Fibroblast of skin of back (primary cell): ENCODE results near the gene SCAMP5.

ENCODE experiments used
- DNase-seq: peaks from one replicate; pipeline ENCODE4 v3.0.0-alpha.2; 2013

Gene SCAMP5

DNA sequence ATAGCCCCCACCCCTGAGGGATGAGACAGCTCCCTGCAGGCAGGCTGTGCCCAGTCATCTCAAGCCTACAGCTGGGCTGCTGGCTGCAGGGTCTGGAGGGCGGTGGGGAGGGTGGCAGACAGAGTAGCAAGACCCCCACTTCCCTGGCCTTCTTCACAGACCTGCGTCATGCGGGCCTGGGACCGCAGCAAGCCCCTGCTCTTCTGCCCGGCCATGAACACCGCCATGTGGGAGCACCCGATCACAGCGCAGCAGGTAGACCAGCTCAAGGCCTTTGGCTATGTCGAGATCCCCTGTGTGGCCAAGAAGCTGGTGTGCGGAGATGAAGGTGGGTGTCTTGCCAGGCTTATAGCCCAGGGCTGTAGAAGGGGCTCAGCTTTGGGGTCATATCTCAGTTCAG is 53.0 kb downstream of the SCAMP5 start:
- DNase-seq = no peak

DNA sequence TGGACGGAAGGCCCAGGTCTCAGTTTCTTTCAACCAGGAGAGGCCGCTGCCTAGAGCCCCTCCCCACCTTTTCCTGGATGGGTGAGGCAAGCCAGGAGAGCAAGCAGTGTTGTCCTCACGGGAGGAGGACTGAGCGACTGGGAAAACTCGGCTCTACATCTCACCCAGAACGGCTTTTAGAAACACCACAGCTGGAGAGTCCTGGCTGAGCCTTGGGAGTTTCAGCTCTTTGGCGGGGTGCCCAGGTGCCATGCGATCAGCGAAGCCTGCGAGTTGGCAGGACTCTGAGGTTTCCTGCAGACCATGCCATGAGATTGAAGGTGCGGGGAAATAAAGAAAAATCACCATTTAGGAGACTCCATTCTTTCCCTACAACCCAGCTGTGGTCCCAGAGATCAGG is 54.0 kb downstream of the SCAMP5 start:
- no peak for DNase-seq

DNA sequence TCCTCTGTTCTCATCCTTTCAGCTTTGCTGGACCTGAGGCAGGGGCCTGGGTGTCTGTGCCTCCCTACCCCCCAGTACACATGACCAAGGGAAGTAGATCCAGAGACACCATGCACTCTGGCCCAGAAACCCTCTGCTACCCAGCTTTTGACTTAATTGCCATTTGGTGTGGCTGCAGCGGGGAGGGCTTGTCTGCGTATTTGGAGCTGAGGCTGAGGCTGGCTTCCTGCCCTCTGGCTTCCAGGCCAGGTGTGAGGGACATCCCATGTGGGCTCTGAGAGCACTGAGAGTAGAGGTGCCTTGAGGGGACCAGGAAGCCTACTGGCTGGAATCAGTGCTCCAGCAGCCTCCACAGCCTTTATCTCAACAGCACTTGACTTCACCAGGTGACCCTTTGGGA is 54.9 kb downstream of the SCAMP5 start:
- no peak for DNase-seq

DNA sequence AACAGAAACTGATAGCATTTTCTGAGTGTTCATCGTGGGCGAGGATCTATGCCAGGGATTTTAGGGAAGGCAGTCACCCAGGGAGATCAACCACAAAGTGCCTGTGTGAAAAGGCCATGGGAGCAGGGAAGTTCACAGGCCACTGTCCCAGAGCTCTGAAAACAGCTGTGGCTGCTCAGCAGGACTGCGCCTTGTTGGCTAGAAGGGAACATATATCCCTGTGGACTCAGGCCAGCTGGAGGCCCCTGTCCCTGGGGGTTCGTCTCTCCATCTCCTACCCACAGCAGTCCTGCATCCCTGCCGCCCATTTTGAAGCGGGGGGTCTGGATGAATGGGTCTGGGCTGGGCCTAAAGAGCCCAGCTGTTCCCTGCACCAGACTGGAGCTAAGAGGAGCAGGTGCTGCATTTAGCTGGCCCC is 55.8 kb downstream of the SCAMP5 start:
- no peak for DNase-seq

DNA sequence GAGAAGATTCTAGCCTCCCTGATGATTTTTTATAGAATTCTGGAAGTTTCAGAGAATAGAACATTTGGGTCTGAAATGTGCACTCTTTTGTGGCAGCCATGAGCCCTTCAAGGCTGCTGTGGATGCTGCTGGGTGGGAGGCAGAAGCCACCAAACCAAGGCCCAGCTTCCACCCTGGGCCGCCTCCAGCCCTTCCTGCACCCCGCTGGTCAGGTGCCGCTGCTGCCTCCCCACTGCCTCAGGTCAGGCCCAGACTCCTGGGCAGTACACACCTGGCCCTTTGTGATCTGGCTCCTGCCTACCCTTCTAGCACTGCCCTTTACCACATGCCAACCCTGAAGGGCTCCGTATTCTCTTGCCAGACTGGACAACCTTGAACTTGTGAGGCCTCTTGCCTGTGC is 56.3 kb downstream of the SCAMP5 start:
- no peak for DNase-seq

DNA sequence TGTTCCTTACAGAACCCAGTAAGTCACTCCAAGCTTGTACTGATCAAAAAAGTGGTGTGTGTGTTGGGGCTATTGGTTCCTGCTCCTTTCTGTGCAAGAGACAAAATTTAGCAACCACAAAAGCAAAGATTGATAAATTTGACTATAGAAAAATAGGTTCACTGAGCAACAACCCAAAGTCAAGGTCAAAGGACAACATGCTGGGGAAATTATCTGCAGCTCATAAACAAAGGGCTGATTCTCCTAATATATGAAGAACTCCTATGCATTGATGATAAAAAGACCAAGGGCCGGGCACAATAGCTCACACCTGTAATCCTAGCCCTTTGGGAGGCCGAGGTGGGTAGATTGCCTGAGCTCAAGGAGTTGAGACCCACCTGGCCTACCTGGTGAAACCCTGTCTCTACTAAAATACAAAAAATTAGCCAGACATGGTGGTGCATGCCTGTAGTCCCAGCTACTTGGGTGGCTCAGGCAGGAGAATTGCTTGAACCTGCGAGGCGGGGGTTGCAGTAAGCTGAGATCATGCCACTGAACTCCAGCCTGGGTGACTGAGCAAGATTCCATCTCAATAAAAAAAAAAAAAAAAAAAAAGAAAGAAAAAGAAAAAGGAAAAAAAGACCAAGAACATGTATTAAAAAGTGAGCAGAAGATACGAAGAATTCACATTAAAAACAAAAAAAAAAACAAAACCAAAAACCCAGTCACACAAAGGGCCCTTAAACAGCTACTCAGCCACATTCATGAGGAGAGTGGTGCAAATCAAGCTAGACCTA is 57.8 kb downstream of the SCAMP5 start:
- DNase-seq = no peak

DNA sequence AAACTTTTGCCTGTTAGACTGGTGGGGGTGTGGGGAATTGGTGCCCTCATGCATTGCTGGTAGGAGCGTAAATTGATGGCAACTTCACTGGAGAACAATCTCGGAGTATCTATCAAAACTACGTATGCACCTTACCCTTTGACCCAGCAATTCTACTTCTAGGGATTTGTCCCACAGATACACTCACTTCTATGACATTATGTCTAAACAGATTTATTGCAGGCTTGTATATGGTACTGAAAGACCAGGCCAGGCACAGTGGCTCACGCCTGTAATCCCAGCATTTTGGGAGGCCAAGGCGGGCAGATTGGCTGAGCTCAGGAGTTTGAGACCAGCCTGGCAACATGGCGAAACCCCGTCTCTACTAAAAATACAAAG is 58.4 kb downstream of the SCAMP5 start:
- DNase-seq = no peak

DNA sequence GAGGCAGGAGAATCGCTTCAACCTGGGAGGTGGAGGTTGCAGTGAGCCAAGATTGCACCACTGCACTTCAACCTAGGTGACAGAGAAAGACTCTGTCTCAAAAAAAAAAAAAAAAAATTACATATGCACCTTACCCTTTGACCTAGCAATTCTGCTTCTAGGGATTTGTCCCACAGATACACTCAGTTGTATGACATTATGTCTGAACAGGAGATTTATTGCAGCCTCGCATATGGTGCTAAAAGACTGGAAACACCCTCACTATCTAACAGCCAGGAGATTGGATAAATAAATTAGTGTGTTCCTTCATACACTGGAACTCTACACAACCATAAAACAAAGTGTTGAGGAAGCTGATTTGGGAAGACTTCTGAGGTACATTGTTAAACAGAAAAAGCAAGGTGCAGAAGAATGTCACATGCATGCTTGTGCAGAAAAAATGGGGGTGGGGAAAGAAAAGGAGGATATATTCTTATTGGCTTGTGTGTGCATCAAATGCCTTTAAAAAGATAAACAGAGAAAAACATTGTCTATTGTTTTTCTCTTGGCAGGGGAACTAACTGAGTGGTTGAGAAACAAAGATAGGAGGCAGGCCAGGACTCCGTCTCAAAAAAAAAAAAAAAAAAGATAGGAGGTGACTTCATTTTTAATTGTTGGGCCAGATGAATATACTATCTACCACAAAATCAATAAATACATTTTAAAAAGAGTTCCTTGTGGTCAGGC is 59.0 kb downstream of the SCAMP5 start:
- DNase-seq = no peak

DNA sequence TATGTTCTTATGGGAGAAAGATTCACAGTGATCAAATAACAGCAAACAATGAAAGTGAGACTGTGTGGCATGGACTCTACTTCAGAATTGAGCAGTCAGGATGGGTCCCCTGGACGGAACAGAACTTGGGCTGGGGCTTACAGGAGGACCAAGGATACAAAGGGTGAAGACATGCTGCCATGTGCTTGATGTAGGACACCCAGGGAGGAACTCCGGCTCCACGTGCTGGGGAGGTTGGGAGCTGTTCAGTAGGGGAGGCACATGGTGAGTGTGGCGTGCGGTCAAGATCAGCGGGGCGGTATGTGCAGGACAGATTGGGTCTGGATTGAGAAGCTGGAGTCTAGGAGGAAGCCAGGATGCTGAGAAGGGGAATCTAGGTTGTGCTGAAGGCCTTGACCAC is 60.7 kb downstream of the SCAMP5 start:
- no peak for DNase-seq

DNA sequence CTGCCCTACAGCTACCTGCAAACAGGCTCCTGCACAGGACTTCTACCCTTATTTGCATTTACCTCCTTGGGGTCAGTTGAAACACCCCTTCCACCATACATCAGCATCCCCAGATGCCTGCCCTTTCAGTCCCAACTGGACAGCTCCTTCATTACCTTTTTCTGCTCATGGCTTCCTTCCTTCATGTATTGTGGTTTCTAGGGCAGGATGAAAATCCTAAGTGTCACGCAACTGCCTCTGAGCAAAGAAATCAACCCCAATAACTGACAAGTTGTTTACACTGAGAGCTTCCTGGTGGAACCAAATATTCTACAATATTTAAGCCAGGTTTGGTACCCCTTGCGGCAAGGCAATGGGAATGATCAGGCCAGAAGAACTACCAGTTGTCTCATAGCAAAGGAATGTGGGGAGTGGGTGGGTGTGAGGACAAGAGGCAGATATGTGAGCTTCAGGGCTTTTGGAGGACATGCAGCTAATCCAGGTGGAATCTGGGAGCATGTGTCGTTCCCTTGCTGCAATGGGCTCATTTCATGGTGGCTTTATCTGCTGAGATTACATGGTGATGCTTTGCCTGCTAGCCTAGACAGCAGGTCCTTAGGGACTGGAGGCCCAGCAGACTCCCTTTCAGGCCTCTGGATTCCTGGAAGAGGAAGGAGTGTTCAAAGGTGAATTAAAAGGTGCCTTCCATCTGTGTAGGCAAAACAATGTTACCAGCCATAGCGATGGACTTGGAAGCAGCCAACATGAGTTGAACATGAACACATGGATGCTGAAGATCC is 63.0 kb downstream of the SCAMP5 start:
- DNase-seq = peak; percentile 13

DNA sequence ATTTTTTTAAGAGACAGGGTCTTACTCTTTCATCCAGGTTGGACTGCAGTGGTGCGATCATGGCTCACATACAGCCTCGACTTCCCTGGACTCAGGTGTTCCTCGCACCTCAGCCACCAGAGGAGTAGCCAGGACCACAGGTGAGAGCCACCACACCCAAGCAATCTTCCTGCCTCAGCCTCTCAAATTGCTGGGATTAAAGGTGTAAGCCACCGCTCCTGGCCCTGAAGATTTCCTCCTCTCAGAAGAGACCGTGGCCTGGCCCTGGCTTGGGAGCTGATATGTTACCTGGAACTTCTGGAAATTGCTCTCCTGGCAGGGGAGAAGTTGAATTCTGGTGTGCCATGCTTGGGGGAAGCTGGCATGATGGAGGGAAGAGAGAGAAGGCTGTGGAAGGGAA is 64.2 kb downstream of the SCAMP5 start:
- DNase-seq = no peak

DNA sequence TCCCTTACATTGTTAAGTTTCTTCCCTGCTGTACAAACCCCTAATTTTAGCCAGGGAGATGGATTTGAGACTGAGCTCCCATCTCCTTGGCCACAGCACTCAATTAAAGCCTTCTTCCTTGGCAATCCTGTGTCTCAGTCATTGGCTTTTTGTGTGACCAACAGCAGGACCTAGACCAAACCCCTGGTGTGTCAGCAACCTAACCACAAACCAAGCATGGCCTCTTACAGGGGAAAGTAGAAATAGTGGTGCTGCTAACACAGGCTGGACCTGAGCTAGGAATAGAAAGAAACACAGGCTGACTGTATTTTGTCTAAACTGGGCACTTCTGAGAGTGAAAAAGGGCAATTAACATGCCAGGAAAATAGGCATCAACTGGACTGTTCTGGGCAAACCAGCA is 65.9 kb downstream of the SCAMP5 start:
- peak; percentile 45 for DNase-seq

DNA sequence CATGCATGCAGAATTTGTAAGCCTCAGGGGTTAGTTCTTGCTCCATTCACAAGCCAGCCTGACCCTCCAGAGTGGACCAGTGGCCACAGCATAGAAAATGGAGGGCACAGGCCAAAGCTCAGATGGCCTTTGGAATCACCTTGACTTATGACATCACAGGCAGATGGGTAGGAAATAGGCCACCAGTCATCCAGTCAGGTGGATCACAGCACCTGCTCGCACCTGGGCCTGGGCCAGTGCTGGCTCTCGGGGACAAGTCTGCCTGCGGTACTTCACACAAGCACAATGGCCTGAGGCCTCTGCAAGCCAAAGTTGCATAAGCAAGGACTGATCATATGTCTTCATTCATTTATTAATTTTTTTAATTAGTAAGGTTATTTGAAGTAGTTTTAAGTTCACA is 67.3 kb downstream of the SCAMP5 start:
- no peak for DNase-seq

DNA sequence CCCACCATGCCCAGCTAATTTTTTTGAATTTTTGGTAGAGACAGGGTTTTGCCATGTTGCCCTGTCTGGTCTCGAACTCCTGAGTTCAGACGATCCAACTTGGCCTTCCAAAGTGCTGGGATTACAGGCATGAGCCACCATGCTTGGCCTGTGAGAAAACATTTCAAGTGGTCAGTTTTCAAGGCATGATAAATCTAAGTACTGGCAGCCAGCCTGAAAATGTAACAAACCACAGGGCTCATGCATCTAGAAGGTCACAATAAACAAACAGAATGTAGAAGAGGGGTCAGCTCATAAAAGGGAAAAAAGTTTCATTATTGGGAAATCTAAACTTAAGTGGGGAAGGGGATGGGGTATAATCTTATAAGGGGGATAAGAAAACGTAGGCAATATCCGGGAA is 68.0 kb downstream of the SCAMP5 start:
- peak; percentile 18 for DNase-seq

DNA sequence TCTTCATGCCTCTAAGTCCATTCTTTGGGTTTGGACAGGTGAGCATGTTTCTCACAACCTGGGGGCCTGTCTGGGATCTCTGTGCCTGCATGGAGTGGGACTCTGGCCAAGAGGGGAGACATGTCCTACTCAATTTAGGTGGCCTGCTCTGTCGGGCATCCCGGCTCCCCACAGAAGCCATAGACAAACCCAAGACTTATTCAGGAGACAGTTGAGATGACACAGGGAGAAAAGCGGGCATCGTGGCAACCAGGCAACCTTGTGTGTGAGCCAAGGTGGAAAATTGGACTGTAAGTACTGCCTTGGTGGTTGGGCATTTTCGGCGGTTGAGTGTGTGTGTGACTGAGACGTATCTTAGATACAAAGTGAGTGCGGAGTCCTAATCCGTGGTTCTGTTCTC is 68.5 kb downstream of the SCAMP5 start:
- no peak for DNase-seq

DNA sequence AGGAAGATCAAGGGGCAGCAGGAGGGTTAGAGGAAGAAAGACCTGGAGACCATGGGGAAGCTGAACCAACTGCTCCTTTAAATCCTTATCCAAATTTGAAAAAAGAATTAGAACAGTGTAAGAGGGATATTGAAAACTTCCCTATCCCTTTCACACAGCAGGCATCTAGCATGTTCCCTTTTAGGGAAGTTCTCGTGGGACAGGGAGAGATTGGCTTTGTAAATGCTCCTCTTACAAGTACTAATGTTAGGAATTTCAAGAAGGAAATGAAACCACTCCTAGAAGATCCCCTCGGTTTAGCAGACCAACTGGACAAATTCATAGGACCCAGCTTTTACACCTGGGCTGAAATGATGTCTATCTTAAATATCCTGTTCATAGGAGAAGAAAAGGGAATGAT is 69.5 kb downstream of the SCAMP5 start:
- peak; percentile 31 for DNase-seq

DNA sequence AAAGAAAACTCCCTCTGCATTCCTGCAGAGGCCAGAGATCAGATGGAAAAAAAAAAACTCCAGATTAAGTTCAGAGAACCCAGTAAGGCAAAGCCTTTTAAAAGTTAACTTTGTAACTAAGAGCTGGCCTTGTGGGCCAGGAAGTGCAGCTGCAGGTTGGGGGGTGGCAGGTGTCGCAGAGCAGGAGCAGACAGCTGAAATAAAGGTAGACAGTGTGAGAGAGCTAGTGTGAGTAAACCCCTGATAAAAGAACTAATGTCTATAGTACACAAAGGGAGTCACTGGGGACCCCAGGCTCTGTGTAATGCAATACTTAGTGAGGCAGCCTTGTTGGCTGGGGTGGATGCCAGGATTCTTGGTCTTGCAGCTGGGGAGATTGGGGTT is 70.1 kb downstream of the SCAMP5 start:
- DNase-seq = no peak

DNA sequence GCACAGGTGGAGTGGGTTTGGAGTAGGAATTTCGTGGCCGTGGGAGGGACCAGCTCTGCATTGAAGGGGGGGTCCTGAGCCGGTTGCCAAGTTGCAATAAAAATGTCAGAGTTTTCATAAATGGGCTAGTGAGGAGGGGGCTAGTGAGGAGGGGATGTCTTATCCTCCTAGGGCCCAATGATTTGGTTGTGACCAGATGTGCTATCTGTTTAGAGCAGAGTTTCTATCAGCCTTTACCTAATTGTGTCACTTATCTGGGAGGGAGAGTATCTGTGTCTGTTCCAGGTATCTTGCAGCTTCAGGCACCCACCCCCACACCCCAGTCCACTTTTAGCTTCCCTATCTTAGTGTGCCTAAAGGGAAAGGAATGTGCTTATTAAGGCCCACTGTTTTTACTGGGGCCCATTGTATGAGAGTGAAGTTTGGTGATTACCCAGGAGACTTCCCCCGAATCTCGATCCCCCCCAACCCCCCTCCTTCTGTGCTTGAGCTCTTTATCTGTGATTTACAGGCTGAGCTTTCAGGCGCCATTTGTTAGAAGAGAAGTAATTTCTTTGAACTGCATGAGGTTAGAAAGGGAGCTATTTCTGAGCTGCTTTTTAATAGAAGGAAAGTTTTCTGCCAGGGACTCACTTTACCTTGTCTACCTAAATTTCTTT is 70.6 kb downstream of the SCAMP5 start:
- peak; percentile 15 for DNase-seq

DNA sequence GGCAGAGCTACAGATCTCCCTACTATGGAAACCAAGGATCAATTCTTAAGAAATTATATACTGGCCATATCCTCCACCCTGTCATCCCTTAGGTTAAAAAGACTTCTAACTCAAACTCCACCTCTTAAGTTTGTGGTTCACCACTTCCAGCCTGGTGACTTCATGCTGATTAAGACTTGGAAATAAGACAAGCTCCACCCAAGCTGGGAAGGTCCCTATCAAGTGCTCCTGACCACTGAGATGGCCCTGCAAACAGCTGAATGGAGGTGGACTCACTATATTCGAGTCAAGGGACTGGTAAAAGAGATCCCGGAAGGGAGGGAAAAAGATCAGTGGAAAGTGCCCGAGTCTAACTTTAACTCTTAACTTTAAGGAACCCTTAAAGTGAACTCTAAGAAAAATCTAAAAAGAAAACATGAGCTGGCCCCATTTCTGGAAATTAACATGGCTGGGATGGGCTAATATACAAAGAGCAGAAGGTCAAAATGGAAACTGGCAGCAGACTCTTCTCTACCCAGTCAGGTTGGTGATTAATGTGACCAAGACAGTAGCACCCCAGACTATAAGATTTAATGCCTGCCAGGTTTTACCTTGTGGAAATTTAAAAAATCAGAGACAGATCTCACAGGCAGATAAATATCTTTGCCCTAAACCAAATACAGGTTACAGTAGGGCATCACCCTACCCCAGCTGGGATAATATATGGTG is 71.9 kb downstream of the SCAMP5 start:
- peak; percentile 52 for DNase-seq

DNA sequence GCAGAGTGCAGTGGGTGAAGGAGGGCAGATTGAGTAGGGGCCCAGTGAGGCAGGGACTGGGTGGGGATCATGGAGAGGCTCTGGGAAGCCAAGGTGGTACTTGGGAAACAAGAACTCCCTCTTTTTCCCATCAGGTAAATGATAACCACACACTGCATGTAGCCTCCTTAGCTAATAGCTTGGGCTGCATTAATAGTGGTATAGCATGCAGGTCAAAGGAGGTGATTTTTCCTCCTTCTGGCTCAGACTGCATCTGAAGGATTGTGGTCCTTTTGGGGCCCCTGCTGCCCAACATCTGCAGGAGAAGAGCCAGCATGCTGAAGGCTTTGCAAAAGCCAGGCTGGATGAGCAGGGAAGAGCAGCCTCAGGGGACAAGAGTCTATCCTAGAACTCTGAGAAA is 73.4 kb downstream of the SCAMP5 start:
- no peak for DNase-seq

DNA sequence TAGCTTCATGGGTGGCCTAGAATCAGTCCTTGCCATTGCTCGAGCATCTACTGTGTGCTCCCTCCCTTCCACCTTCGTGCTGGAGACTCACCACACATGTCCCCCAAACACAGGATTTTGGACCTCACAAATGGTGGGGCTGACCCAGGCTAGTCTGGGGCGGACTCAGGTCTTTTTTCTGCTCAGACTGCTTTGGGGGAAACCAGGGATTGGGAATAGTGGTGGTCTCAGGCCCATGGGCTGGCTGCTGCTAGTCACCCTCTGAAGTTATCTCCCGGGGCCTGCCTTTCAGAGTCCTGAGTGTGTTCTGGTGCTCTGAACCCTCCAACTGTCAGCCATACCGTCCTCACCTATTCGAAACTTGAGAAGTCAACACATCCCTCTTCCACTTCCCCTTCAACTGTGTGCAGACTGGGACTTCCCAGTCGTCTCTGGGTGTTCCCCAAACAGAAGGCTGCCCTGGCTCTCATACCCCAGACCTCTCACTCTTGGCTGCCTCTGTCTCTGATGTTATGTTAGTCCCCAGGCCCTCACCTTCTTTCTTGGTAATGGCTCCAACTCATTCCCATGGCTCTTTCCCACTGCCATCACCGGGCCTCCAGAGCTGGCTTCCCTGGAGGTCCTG is 74.0 kb downstream of the SCAMP5 start:
- DNase-seq = no peak

DNA sequence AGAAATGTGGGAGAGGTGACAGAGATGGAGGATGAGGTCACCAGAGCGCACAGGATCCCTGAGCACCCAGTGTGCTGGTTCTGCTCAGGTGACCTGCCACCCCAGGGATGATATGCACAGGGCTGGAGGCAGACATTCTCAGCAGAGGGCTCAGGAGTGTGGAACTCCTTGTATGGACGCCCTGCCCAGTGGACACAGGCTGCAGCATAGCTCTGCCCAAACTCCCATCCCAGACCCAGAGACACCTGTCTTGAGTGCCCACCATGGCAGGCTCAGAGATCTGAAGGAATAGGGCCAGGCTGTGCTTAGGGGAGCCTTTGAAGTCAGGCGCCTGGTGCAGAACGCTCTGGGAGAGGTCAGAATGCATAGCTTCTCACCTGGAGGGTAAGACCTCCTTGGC is 75.3 kb downstream of the SCAMP5 start:
- no peak for DNase-seq
